Measurements from ENCODE around the gene FRMD1.

DNA sequence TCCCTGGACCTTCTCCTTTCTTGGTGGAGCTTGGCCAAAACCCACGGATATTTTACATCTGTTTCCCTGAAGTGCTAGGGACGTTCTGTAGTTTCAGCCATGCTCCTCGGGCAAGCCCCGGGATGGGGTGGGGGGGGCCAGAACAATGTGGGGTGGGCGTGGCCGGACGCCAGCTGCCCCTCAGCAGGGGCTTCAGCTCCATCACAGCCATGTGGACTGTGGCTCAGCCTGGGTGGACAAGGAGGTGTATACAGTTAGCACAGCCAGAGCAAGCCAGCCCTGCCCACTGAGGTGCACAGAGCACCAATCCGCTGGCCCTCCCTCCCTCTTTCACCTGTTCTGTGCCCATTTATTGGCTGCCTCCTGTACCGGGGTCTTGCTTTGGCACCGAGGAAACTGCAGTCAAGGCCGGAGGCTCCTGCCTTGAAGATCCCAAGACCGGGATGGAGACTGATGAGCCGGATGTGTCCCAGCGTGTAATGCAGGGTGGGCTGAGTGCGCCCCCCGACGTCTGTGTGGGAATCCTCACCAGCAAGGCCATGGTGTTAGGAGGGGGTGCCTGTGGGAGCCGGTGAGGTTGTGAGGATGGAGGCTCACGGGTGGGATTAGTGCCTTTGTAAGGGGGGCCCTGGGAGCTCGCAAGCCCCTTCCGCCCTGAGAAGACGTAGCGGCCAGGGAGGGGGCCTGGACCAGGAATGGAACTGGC, 28.0 kb downstream of the FRMD1 start:
- TF ChIP-seq, protein P1, sequence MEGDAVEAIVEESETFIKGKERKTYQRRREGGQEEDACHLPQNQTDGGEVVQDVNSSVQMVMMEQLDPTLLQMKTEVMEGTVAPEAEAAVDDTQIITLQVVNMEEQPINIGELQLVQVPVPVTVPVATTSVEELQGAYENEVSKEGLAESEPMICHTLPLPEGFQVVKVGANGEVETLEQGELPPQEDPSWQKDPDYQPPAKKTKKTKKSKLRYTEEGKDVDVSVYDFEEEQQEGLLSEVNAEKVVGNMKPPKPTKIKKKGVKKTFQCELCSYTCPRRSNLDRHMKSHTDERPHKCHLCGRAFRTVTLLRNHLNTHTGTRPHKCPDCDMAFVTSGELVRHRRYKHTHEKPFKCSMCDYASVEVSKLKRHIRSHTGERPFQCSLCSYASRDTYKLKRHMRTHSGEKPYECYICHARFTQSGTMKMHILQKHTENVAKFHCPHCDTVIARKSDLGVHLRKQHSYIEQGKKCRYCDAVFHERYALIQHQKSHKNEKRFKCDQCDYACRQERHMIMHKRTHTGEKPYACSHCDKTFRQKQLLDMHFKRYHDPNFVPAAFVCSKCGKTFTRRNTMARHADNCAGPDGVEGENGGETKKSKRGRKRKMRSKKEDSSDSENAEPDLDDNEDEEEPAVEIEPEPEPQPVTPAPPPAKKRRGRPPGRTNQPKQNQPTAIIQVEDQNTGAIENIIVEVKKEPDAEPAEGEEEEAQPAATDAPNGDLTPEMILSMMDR (IDR thresholded peaks at IDR 0.05 in 4 of 5, conservative IDR thresholded peaks at IDR 0.05 in 1 of 5): peak in 1 of 5 experiments; percentile 8
- no peak for TF ChIP-seq POLR2A (IDR thresholded peaks at IDR 0.05)

All from gastrocnemius medialis (tissue), 4 donors.